Measurements from ENCODE around the gene OPRM1.
A peak's percentile ranks its signal among the peaks of the same experiment; 100 is the strongest.
"Not testable (repeated sequence)": the region's sequence is repeated elsewhere in the genome, so short reads cannot be mapped to it uniquely, and the experiment has no call there.

OPRM1 gene

GRCh38 chr6:154156135-154156896 lies 117.3 kb downstream of the OPRM1 start:
- peak; percentile 65 to 75 for DNase-seq

DNA sequence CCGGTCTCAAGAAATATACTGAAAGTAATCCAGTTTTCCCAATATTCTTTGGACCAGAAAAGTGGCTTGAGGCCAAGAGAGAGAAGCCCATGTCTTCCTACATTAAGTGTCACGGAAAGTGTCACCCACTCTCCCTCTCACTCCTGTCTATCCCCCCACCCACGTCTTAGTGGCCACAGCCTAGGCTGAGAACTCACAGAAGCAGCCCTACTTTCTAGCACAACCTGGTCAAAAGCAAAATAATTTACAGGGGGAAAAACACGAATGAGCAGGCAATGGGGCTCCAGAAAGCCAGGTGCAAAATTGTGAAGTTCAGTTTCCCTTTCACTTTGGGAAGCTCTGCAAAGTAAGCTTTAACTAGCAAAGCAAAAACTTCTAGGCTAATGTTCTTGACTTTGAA lies 118.0 kb downstream of the OPRM1 start:
- peak in 1 of 2 donors; percentile 45 for DNase-seq

- no peak for DNase-seq
These were observed 118.7 kb downstream of the OPRM1 start for GRCh38 chr6:154157706-154158105.

GRCh38 chr6:154159126-154159525 lies 120.1 kb downstream of the OPRM1 start:
- no peak for DNase-seq

GRCh38 chr6:154161689-154162088 lies 122.6 kb downstream of the OPRM1 start:
- no peak for DNase-seq

DNA sequence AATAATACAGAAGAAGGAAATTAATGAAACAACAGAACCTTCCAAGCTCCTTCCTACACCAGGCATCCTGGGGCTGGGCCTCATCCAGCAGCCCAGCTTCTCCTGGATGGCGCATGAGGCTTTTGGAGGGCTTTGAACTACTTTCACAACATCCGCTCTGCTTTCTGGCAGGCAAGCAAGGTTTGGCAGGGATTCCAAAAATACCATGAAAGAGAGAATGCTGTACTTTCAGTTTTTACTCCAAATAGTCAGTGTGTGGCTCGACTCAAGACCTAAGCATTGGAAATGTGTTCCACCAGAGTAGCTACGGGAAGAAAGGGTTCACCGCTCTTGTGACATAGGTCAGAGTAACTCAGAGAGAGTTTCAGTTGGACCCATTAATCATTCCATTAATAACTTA lies 125.4 kb downstream of the OPRM1 start:
- no peak for DNase-seq

DNA sequence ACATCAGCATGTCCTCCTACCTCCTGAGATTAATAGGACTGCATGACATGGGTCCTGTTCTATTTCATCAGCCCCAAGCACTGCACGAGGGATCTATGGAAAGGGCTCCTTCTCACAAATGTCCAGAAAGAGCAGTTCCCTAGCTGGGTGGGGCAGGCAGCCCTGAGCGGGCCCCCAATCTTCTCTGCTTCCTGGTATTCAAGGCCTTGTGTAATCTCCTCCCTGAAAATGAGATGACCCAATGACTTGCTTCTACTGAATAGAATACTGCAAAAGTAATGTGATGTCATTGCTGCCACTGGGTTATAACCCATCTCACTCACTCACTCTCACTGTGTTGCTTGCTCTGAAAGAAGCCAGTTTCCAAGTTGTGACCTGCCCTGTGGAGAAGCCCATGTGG lies 126.4 kb downstream of the OPRM1 start:
- peak in 1 of 2 donors; percentile 25 for DNase-seq

DNA sequence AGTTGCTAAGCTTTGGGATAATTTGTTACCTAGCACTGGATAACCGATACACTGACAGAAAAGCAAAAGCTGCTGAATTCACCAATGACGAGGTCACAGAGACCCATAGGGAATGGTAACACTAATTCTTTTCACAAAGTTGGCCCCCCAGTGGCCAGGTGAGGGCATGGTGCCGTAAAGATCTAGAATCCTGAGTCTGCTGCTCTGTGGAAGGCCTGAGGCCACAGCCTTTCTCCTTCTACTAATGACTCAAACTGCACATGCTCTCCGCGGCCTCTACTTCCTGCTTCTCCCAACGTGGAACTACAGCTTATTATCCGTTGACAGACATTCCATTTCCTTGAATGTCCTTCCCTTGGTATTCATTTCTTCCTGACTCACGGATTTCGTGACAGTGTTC lies 127.1 kb downstream of the OPRM1 start:
- no peak for DNase-seq

DNA sequence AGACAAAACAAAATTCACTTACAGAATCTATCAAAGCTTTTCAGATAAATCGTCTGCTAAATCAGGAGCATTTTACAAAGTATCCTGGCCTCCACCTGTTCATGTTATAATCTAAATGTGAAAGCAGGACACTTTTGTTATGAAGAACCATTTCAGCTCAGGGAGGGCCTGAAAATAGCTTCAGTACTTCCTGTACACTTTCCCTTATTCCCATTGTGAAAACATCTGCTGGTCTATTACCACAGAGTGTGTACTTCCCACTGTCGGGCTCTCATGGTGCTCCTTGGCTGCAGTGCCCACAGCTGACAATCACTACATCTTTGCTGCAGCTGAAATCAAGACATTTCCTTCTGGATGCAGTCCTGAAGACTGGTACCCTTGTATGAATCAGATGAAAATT lies 128.1 kb downstream of the OPRM1 start:
- DNase-seq = no peak

DNA sequence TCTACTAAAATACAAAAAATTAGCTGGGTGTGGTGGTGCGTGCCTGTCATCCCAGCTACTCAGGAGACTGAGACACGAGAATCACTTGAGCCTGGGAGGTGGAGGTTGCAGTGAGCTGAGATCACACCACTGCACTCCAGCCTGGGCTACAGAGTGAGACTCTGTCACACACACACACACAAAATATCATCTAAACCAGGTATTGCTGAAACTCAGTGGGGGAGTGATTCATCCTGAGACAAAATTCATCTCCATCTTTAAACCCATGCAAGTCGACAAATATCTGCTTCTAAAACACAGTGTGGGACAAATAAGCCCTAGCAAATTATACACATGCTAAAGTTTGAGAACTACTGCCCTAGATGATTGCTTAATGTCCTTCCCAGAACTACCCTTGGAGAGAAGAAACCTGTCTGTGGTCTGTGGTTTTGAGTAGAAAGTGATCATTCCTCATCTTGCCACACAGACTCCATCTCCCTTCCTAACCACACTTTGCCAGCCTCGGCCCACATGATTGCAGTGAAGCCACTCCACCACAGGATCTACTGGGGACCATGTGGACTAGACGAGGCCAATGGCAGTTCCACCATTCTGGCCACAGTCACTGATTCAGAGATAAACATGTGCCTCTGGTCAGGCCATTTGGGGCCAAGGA lies 130.3 kb downstream of the OPRM1 start:
- peak; percentile 20 to 21 for DNase-seq

- DNase-seq = no peak
These were observed 131.1 kb downstream of the OPRM1 start for GRCh38 chr6:154170106-154170505.

GRCh38 chr6:154172393-154172792 lies 133.4 kb downstream of the OPRM1 start:
- DNase-seq = not testable (repeated sequence)

GRCh38 chr6:154179434-154179833 lies 140.4 kb downstream of the OPRM1 start:
- no peak for DNase-seq

DNA sequence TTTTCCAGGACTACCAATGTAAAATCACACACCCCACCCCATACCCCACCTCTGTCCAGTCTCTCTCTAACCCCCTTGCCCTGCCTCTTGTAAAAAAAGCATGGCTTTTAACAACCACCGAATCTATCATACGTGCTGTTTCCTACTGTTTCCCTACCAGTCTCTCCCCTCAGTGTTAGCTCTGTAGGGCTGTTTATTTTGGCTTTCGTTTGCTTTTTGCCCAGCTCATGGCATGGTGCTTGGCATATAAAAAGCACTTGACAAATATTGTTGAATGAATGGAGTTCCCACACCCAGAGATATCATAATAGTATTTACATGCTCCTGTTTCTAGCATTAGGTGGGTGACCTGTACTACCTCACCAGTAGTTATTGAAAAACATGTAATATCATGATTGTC lies 148.2 kb downstream of the OPRM1 start:
- no peak for DNase-seq

DNA sequence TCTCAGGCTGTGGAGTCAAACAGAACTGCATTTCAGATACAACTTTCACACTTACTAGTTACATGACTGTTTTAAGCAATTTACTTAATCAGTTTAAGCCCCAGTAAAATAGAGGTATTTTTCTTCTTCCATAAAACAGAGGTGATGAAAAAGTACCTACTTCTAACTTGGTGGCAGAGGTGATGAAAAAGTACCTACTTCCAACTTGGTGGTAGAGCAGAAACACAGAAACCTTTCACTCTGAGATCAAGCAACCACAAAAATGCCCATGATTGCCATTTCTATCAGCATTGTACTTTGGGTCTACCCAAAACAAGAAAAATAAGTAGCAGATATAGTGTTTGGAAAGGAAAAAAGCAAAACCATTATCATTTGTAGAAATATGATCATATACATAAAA lies 148.7 kb downstream of the OPRM1 start:
- no peak for DNase-seq

DNA sequence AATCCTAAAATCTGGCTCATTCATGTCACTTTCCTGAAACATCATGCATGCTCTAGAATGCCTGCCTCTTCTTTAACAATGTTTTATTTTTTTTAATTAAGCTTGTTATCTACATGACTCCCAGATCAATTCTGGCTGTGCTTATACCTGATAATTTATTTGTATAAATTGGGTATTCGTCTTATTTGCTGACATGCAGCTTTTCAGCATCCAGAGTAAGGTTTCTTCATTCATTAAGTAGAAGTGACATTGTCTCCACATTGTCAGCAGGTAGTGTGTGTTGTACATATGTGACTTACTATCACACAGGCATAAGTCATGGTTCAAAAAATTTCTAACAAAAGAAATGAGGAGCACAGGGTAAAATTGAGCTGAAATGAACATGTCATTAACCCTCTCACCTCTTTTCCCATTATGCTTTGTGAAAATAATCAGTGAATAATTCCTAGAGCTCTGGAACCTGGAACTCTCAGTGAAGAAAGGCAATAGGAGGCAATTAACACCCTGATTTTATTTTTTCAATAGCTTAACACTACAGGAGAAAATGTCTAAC lies 157.4 kb downstream of the OPRM1 start:
- DNase-seq = no peak

DNA sequence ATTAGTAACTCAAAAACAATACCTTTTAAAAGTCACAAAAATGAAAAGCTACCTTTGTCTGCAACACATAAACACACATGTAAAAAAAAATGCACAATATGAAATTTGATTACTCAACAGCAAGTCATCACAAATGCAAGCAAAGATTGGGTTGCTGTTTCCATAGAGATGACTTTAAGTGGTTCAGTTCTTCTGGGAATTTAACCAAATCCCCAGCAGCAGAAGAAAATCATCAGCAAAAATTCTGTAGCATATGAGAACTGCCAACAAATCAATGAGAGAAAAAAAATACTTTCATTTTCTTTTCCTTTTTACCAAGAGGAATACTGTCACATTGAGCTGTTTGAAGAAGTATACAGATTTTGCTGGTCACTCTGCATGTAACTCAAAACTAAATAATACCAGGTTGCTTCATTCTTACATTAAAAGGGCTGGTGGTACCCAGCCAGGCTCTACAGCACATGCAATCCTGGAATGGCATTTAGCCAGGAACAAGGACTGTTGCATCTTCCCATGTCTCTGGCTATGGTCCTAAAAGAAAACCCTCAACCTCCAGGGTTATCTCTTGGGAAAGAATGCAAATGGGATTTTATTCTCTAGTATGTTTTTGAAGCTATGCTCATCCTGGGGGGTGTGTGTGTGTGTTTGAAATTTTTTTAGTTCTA lies 158.3 kb downstream of the OPRM1 start:
- DNase-seq = no peak

DNA sequence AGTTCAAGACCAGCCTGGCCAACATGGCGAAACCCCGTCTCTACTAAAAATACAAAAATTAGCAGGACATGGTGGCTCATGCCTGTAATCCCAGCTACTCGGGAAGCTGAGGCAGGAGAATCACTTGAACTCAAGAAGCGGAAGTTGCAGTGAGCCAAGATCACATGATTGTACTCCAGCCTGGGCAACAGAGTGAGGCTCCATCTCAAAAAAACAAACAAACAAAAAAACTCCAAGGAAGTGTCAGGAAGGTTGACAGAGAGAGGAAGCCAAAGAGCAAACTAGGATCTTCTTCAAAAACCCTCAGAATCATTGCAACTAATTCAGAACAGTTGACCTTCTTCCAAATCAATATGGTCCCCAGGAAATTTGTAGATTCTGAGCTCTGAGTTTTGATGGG lies 162.6 kb downstream of the OPRM1 start:
- DNase-seq = not testable (repeated sequence)

GRCh38 chr6:154202339-154202738 lies 163.3 kb downstream of the OPRM1 start:
- DNase-seq = no peak

- no peak for DNase-seq
These were observed 163.9 kb downstream of the OPRM1 start for GRCh38 chr6:154202958-154203357.

DNA sequence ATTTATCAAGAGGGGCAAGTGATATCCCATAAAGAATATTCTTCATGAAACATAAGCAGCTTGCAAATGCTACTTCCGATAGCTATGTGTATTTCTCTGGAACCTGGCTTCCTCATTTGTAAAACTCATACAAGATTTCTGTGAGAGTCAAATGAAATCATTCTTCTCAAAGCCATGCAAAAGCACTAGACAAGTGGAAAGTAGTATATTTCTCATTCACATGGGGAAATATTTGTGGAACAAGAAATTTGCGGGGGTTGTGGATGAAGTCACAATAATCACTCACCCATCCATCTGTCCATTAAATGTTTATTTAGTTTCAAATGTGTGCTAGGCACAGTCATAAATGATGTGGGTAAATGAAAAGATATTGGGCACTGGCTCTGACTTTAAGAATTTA lies 167.1 kb downstream of the OPRM1 start:
- DNase-seq = no peak

DNA sequence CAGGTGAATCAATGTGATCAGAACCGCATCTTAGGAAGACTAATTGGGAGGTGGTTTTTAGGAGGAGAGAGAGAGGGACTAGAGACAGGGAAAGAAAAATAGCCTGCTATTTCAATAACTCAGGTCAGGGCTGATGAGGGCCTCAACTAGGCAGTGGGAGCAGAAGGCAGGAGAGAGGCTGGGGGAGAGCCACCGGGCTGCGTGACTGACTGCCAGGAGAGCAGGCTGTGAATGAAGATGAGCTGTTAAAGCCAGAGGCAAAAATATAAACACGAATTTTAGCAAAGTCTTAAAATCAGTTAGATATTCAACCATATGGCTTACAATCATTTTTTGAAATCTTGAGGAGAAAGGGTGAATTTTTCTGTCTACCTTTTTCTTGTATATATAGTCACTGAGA lies 168.0 kb downstream of the OPRM1 start:
- DNase-seq = no peak

- DNase-seq = no peak
These were observed 170.5 kb downstream of the OPRM1 start for GRCh38 chr6:154209555-154209954.

GRCh38 chr6:154210678-154211077 lies 171.6 kb downstream of the OPRM1 start:
- no peak for DNase-seq

All from CD4-positive, alpha-beta T cell treated with Interleukin-4 for 1 hour (primary cell).